NCI-H82 treated with DMSO at 0.1 percent for 48 hours (cell line): ENCODE results near the gene DNMT3L.
"Not testable (repeated sequence)": the region's sequence is repeated elsewhere in the genome, so short reads cannot be mapped to it uniquely, and the experiment has no call there.

Experiments used
- DNase-seq: peaks from one replicate; lab custom pipeline; 2025; ENCODE audit not compliant: unreplicated experiment; lab: John Stamatoyannopoulos, UW

Gene DNMT3L

DNA sequence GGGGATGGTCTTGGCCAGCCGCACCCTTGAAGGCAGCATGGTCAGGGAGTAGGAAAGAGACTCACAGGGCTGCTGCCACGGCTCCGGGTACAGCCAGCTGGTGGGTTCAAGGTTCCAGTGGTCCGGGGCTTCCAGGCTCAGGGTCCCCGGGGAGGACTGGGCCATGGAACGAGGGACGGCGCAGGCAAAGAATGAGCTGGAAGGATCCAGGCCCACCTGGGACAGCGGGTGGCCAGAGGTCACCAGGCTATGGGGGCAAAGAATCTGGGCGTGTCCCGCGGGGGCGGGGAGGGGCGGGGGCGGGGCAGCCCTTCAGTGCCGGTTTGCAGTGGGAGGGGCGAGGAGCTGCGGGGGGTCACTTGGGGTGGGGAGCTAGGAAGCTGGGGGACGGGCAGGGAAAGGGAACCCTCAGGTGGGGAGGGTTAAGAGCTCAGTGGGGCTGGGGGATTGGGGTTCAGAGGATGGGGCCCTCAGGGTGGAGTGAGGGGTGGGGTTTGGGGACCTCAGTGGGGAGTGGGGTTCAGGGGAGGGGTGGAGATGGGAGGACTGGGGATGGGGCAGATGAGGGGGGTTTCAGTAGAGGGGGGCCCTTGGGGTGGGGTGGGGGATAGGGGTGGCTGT is at the start of gene DNMT3L:
Gene DNMT3L, minus strand, starts transcription at position 223 of the 621 bp plus-strand sequence. CDS start 638 bp downstream, outside the sequence.
- no peak for DNase-seq

DNA sequence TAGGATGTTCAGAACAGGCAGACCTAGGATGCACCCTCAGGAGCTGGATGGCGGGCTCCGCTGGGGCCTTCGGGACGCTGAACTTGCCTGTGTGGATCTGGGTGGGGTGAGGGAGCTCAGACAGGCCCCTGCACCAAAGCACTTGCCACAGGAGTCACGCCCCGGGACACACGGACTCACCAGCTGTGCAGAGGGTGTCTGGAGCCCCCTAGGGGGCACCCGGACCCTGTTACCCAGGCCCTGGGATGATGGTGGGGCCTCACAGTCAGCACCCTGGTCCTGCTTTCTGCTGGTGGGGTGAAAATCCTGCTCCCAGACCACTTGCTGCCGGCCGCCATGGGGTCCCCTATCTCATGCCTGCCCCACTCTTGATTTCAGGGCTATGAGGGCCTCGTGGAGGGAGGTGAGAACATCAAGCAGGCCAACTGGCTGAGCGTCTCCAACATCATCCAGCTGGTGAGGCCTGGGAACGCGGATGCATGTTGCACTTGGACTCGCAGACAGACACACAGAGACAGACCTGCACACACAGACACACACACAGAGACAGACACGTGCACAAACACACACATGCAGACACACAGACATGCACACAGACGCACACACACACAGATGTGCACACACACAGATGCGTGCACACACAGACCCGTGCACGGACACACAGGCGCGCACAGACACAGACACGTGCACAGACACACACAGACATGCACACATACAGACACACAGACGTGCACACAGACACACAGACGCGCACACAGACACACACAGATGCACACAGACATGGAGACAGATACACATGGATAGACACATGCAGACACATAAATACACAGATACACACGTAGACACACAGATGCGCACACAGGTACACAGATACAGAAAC is 49.2 kb upstream of the DNMT3L start:
- DNase-seq: no peak

DNA sequence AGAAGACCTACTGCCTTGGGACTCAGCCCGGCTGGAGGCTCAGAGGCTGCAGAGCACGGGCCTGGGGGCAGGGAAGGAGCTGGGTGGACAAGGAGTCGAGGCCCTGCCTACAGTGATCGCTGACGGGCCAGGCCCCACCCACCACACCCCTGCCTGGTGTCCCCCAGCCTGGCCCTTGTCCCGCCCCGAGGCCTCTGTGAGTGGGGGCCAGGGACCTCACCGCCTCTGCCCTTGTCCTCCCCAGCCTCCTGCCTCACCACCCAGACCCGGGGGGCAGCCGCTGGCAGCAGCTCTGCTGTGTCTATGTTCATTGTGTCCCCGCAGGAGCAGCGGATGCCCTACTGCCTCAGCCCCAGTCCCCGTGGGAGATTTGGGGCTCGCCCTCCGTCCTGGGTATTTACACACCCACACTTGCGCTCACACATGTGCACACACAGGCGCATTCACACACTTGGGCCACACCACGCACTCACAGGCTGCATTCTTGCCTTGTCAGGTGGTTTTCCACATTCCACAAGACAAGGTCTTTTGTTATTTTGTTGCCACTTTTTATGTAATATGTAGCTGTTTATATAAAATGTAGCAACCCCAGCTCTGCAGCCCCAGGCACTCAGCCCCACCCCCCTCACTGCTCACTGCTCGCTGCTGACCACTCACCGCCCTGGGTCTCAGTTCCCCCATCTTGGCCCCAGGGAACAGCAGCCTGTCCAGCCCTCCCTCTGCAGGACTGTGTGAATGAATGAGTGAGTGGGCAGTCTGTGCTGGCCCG is 45.4 kb upstream of the DNMT3L start:
- DNase-seq: no peak

DNA sequence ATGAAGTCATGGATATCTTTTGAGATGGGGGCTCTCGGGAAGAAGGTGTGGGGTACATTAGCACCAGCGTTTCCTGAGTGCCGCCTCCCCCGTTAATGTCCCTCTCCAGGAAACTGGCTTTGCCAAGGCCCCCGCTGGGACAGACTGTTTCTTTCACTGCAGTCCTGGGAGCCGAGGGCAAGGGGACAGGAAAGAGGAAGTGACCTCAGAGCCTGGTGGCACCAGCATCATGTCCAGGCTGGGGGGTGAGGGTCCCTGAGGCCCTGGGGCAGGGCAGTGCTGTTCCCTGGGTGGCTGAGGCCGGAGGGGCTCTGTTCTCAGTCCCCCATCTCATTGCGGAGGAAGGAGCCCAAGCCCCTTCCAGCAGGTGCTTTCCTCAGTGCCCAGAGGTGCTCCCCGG is 44.0 kb upstream of the DNMT3L start:
- no peak for DNase-seq

DNA sequence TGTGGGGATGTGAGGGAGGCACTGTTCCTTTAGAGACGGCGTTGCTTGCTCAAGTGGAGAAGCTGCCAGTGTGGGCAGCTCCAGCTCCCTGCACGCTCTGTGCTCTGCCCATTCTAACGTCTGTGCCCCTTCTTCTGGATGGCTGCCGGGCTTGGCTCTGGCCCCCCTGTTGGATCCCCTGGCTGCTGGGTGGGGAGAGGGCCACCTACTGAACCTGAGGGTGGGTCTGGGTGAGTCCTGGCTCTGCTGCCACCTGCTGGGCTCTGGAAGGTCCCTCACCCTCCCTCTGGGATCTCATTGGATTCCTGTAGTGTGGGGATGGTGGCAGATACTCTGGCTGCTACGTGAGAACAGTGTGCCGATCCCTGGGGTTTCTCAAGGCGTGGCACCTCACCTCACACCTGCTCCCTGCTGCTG is 43.2 kb upstream of the DNMT3L start:
- peak; percentile 45 for DNase-seq

DNA sequence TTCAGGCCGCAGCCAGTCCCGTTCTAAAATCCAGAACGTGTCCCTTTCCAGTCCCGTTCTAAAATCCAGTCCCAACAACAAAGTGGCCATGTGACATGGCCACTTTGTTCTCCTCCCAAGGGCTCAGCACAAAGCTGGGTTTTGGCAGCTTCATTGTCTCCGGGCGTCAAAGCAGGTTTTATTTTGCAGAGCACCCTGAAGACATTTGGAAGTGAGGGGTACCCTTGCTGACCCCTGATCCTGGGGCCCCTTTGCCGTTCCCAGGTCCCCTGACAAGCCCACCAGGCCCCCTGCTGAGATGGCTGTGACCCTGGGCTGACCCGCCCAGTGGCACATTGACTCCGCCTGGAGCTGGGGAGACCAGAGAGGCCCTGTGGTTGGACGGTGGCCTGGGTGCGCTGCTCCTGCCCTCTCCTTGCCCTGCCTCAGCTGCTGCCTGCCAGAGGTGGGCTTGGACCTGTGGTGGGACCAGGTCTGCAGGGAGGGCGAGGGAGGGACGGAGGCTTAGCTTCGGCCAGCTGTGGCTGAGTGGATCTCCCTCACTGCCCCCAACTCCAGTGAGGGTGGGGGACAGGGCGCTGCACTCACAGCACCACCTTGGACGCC is 42.4 kb upstream of the DNMT3L start:
- DNase-seq: no peak

DNA sequence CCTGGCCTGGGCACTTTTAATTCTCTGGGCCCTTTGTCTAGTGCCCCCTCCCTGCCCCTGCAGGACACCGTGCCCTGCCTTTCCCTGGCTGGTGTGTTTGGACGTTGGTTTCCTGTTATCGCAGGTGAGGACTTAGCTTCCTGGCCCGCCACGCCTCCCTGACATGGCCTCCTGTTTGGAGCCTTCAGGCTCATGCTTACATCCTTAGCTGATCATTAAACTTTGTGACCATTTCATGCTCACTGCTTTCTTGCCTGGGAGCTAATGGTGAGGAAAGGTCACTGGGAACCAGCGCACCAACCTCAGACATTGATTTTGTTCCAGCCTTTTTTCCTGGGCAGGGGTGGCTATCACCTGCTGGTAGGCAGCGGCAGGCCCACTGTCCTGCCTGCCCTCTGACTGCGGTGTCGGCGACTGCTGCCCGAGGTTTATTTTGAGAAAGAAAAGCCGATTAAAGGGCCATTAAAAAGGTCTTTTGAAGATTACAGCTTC is 41.8 kb upstream of the DNMT3L start:
- DNase-seq: peak; percentile 29

DNA sequence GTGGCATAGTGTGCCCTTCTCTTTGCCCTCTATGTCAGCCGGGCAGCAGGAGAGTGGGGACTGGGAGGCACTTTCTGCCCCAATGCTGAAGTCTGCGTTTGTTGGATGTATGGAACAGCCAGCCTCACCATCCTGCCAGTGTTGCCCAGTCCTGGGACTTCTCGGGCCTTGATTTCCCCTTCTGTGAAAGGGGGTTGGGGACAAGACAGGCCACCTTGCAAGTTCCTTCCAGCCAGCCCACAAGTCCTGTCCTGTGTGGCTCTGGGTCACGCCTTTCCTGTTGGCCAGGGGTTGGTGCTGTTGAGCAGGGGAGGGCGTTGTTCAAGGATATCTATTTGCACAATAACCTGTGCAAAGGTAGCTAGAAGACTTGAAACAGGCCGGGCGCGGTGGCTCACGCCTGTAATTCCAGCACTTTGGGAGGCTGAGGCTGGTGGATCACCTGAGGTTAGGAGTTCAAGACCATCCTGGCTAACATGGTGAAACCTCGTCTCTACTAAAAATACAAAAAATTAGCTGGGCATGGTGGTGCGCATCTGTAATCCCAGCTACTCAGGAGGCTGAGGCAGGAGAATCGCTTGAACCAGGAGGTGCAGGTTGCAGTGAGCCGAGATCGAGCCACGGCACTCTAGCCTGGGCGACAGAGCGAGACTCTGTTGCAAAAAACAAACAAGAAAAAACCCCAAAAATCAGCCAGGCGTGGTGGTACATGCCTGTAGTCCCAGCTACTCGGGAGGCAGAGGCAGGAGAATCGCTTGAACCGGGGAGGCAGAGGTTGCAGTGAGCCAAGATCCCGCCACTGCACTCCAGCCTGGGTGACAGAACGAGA is 41.1 kb upstream of the DNMT3L start:
- DNase-seq: not testable (repeated sequence)

DNA sequence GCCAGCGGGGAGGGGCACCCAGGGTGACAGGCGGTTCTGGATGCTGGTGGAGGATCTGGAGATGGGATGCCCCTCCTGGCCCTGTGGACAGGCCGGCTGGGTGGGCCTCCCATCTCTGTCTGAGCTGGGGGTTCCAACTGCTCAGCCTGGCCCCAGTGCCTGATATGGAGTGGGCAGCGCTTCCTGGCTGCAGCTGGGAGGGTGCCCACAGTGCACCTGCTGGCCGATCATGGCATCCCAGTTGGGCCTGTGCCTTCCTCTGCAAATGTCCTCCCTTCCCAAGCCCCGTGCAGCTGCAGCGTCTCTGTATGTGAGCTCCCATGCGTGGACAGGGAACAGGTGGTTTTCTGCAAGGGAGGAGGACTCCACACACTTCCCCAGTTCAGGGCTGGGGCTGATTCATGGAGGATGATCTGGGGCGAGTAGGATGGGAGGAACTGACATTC is 40.3 kb upstream of the DNMT3L start:
- DNase-seq: no peak

DNA sequence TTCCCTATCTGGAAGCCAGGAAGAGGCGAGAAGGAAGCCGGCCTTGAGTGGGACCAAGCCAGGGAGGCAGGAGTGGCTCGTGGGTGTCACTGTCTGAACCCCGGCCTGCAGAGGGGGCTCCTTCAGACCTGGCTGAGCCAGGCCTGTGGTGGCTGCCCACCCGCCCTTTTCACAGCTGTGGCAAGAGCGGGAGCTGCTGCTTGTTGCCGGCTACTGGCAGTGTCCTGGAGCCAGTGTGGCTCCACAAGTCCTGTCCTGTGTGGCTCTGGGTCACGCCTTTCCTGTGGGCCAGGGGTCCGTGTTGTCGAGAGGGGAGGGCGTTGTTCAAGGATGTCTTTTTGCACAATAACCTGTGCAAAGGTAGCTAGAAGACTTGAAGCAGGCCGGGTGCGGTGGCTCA is 39.4 kb upstream of the DNMT3L start:
- DNase-seq: no peak

DNA sequence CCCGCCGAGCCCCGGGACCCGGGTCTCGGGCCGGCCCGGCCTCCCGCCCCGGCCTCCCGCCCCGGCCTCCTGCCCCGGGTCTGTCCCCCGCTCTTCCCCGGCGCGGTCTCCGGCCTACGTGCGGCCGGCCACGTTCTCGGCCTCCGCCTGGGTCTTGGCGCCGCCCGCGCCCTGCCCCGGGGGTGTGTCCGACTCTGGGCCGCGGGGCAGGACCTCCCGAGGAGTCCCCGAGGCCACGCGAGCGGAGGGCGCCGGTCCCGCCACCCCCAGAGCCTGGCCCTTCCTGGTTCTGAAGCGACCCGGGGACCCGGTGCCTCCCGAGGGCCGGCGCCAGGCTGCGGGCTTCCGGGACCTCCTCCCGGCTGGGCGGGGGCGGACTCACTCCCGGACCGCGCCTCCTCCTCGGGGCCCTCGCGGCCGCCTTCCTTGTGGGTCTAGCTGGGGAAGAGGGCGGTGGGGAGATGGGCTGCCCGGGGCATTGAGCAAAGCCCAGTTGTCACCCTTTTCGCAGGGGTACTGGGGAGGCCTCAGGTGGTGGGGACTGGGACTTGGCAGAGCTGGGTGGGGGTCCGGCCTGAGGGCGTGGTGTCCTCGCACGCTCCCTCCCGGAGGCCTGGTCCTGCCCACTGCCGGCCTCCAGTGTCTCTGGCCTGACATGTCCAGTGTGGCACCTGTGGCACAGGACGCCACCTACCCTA is 38.7 kb upstream of the DNMT3L start:
- DNase-seq: no peak

DNA sequence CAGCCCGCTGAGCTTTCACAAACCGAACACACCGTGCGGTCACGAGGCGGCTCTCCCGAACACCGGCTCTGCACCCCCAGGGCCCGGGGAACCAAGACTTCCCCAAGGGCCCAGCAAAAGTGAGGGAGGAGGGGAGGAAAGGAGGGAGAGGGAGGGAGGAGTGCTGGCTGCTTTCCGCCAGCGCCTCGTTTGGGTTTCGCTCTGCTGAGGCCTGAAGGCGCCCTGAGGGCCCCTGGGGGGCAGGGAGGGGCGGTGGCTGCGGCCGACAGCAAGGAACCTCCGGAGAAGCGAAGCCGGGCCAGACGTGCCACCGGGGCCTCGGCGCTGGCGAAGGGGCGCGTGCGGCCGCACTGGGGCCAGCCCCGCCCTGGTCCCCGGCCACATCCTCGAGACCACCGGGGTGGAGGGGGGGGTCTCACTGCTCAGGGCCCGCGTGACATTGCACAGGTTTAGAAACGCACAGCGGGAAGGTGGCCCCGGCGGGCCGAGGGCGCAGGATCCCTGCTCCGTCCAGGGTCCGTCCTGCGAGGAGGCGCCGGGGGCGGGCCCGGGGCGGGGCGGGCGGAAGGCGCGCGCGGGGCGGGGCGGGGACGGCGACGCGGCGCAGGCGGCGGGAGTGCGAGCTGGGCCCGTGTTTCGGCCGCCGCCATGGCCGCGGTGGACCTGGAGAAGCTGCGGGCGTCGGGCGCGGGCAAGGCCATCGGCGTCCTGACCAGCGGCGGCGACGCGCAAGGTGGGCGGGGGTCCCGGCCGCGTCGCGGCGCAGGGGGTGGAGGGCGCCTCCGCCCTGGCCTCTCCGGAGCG is 38.0 kb upstream of the DNMT3L start, which contains the start of gene PFKL:
Gene PFKL, plus strand, starts transcription at position 596 of the 804 bp plus-strand sequence. Its CDS starts 53 bp downstream, at position 649.
- DNase-seq: no peak

DNA sequence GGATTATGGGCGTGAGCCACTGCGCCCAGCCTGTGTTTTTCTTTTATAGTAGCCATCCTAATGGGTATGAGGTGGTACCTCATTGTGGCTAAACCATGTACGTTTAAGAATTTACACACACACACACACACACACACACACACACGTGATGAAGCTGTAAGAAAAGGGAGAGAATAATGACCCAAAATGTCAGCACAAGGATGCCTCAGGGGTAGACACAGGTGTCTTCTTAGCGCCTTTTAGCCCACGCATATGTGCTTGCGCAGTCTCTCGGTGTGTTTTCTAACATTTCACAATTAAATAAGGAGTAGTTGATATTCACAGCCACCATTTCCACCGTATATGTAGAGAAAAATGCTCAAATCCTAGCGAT is 37.4 kb upstream of the DNMT3L start:
- no peak for DNase-seq

DNA sequence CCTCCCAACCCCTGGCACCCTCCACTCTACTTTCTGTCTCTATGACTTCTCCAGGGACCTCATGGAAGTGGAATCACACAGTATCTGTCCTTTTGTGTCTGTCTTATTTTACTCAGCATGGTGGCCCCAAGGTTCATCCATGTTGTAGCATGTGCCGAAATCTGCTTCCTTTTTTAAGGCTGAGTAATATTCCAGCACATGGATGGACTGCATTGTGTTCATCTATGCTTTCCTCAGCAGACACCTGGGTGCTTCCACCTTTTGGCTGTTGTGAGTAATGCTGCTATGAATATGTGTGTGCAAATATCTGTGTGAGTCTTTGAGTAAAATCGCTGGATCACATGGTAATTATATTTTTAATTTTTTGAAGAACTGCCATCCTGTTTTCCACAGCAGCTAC is 36.6 kb upstream of the DNMT3L start:
- no peak for DNase-seq

DNA sequence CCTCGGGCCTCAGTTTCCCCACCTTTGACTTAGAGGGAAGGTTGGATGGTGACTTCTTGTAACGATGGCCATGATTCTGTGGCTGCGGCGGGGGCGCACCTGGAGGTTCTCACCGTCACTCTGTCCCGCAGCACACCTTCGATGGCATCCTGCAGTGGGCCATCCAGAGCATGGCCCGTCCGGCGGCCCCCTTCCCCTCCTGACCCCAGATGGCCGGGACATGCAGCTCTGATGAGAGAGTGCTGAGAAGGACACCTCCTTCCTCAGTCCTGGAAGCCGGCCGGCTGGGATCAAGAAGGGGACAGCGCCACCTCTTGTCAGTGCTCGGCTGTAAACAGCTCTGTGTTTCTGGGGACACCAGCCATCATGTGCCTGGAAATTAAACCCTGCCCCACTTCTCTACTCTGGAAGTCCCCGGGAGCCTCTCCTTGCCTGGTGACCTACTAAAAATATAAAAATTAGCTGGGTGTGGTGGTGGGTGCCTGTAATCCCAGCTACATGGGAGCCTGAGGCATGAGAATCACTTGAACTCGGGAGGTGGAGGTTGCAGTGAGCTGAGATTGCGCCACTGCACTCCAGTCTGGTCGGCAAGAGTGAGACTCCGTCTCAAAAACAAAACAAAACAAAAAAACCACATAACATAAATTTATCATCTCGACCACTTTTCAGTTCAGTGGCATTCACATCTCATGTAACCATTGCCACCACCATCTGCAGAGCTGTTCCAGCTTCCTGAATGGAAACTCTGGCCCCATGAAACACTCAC is 36.0 kb upstream of the DNMT3L start:
- DNase-seq: peak; percentile 75

DNA sequence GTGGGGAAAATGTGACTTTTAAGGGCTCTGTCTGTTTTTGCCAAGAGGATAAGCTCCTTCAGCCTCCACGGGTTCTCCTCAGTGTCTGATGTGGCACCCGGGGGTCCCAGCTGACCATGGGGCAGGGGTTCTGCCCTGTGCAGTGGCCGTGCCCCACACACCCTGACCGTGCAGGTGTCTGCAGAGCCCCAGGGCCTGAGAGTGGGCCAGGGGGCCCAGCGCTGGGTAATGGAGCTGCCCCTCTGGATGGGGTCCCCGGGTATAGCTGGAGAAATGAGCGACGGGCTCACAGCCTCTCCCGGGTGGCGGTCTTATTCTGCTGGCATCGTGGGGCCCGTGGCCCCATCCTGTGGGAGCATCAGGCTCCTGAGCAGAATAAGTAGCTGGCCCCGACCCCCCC is 35.2 kb upstream of the DNMT3L start:
- no peak for DNase-seq

DNA sequence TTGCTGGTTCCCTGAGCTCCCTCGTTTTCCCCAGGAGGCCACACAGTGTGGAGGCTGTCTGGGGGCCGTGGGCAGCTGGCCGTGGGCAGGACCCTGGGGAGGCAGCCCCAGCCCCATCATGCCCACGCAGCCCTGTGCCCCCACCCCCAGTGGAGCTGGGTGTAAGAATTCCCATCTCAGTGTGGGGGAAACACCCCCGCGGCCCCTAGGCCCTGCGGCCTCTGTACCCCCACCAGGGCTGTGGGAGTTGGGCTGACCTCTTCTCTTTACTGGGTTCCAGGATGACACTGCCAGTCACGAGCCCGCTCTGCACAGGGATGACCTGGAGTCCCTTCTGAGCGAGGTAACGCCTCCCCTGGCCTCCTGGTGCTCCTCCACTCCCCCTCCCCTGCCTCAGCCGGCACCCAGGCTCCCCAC is 34.4 kb upstream of the DNMT3L start:
- DNase-seq: no peak

DNA sequence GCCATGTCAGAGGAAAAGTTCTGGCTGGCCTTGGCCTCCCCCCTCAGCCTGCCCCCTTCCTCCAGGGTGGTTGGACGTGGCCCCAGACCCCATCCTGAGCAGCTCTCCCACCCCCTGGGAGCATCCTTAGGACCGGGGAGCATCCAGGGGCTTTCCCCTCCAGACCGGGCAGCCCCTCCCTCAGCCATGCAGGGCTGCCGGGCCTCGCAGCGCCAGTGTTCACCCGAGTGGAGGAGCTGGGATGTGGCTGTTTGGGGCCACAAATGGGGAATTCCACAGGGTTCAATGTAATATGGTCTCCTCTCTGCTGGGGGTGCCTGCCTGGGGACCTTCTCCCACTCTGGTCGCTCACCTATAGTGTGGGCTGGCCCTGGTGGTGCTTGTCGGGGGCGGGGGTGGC is 33.9 kb upstream of the DNMT3L start:
- DNase-seq: no peak
